Measurements from ENCODE around the gene WAS. TPM values are rescaled to one million over a fixed set of nuclear protein-coding genes. Genes with fewer than 3 reads are reported as not detected.

The WAS gene
- total and polyA plus RNA-seq, 3 donors from 2014 or later: 2.5 to 5.5 (median 4.7) TPM

DNA sequence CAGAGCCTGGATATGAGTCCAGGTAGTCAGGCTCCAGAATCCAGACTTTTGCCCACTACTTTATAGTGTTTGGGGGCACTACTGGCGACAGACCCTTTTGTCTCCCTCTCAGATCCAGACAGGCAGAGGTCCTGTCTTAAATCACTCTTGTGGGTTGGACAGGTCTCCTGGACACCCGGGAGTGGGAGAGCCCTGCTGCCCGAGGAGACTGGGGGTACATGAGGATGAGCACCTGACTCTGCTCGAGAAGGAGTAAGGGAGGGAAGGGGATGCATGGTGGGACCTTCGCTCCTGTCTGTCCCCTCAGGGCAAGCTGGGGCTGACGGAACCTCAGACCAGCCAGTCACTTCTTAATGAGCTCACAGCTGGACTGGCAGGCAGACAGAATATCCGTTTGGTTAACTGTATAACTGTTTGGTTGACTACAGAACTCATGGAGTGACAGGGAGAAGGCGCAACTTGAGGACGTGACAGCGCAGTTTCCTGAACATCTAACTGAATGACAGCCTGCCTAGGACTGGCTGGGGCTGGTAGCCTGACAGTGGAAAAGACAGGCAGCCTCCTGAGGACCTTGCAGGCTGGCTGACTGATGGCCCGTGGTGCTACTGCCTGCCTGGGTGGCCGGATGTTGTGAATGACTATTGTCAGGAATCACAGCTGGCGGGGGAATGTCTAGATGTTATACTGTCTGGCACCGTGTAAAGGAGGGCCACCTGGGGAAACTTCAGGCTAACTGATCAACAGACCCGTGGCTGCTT lies 11.4 kb downstream of the WAS start:
- TF ChIP-seq POLR2A (IDR thresholded peaks at IDR 0.05): no peak
- TF ChIP-seq, protein P1, sequence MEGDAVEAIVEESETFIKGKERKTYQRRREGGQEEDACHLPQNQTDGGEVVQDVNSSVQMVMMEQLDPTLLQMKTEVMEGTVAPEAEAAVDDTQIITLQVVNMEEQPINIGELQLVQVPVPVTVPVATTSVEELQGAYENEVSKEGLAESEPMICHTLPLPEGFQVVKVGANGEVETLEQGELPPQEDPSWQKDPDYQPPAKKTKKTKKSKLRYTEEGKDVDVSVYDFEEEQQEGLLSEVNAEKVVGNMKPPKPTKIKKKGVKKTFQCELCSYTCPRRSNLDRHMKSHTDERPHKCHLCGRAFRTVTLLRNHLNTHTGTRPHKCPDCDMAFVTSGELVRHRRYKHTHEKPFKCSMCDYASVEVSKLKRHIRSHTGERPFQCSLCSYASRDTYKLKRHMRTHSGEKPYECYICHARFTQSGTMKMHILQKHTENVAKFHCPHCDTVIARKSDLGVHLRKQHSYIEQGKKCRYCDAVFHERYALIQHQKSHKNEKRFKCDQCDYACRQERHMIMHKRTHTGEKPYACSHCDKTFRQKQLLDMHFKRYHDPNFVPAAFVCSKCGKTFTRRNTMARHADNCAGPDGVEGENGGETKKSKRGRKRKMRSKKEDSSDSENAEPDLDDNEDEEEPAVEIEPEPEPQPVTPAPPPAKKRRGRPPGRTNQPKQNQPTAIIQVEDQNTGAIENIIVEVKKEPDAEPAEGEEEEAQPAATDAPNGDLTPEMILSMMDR (IDR thresholded peaks at IDR 0.05): no peak
- Histone ChIP-seq H3K4me1 (peaks cover 4% of the 10 kb centered on the region), H3K27me3 (no peaks in the 10 kb centered on the region), H3K27ac (peak overlapping the region in 1 of 2 donors; percentile 88), H3K9me3 (no peaks in the 10 kb centered on the region), H3K36me3 (ENCODE audit: low read depth, missing control alignments) (no peaks in the 10 kb centered on the region), H3K4me3 (no peak overlapping the region)
- no peak for DNase-seq
- intact Hi-C loops (cut with DNase I; ENCODE audit: low total_unique reads): no loop called here
- 24 to 25% methylated on average over 4 to 6 of the region's 15 CpGs for WGBS, 2 donors

DNA sequence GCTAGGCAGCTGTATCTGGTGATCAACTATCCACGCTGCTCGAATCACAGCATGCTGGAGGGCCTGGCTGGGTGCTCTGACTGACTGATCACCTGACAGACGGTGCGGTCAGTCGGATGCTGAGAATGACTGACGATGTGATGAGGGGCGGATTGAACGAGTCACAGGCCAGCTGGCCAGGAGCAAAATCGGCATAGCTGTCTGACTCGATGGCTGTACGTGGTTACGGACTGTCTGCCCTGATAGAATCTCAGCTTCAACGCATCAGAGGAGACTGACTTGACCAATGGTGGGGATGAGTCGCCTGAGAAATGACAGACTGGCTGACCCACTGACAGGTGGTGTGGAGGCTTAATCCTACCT lies 11.9 kb downstream of the WAS start:
- no peaks in the 10 kb centered on the region for H3K9me3 ChIP-seq
- H3K4me3 ChIP-seq: peak overlapping the region in 1 of 2 donors; percentile 58
- peak overlapping the region; percentile 74 to 88 for H3K27ac ChIP-seq
- no peaks in the 10 kb centered on the region for H3K36me3 ChIP-seq (ENCODE audit: low read depth, missing control alignments)
- DNase-seq: no peak
- peaks cover 4% of the 10 kb centered on the region for H3K4me1 ChIP-seq
- H3K27me3 ChIP-seq: no peaks in the 10 kb centered on the region
- intact Hi-C loops (cut with DNase I; ENCODE audit: low total_unique reads): no loop called here
- 21% methylated on average over 12 of the region's 14 CpGs; no CpG with 5 or more reads in 1 of the 2 donors for WGBS, 2 donors
- TF ChIP-seq POLR2A (IDR thresholded peaks at IDR 0.05): no peak
- TF ChIP-seq, protein P1 (IDR thresholded peaks at IDR 0.05): no peak

DNA sequence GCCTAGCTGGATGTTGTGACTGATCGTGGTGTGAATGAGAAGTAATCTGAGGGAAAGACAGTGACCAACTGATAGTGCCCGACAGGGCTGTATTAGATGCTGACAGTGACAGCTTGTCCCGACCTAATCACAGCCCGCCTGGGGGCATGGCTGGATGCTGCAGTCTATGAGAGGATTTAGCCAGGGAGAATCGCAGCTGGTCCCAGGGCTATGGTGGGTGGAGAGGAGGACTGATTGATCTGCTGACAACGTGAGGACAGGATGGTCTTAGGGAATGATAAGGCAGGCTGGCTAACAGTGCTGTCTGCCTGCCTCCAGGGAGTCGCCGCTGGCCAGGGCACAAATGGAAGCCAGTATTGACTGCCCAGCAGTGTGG lies 12.3 kb downstream of the WAS start:
- H3K4me1 ChIP-seq: peaks cover 4% of the 10 kb centered on the region
- no peaks in the 10 kb centered on the region for H3K27me3 ChIP-seq
- H3K9me3 ChIP-seq: no peaks in the 10 kb centered on the region
- no peaks in the 10 kb centered on the region for H3K36me3 ChIP-seq (ENCODE audit: low read depth, missing control alignments)
- peak overlapping the region; percentile 74 to 88 for H3K27ac ChIP-seq
- TF ChIP-seq, protein P1 (IDR thresholded peaks at IDR 0.05): no peak
- TF ChIP-seq POLR2A (IDR thresholded peaks at IDR 0.05): no peak
- H3K4me3 ChIP-seq: peak overlapping the region; percentile 58 to 62
- no peak for DNase-seq
- intact Hi-C loops (cut with DNase I; ENCODE audit: low total_unique reads): no loop called here
- 0 to 1% methylated on average over 8 of the region's 8 CpGs for WGBS, 2 donors

DNA sequence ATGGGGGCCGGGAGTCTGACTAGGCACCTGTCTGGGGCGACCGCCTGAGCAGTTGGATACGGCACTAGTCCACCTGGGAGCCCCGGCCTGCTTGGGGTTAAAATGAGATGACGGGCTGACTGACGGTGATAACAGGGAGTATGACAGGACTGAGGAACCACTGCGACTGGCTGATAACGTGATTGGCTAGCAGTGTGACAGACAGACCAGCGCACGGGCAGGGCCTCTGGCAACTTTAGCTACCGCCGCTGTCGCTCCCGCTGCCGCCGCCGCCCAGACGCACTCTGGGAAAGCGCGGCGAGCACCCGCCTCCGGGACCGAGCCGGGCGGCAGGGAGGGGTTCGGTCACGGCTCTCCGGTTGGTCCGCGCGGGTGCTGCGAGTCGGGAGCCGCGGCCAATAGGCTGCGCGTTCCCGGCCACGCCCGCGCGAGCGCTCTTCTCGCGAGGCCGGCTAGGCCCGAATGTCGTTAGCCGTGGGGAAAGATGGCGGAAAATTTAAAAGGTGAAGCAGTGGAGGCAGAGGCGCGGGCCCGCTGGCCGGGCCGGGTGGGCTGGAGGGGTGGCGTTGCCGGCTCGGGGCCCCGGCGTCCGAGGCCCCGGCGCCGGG lies 12.8 kb downstream of the WAS start, which contains the start of gene SUV39H1:
Gene SUV39H1 (plus strand): TSS at position 434 of the 608 bp plus-strand sequence. CDS start 51 bp downstream, at position 485.
- peak; percentile 89 for DNase-seq
- Histone ChIP-seq H3K4me1 (peaks cover 4% of the 10 kb centered on the region), H3K36me3 (ENCODE audit: low read depth, missing control alignments) (no peaks in the 10 kb centered on the region), H3K27ac (peak within 1 kb of the TSS; percentile 74 to 88), H3K27me3 (no peaks in the 10 kb centered on the region), H3K4me3 (peak within 1 kb of the TSS; percentile 58 to 62), H3K9me3 (no peaks in the 10 kb centered on the region)
- WGBS, 2 donors: 4% methylated on average over 7 of the region's 66 CpGs; no CpG with 5 or more reads in 1 of the 2 donors
- TF ChIP-seq, protein P1 (IDR thresholded peaks at IDR 0.05): no peak
- peak; percentile 55 for TF ChIP-seq POLR2A (IDR thresholded peaks at IDR 0.05)
- intact Hi-C loops (cut with DNase I; ENCODE audit: low total_unique reads): no loop called here
